GM19193 (cell line): Measurements from ENCODE around the gene ITPR1.

Experiments used
- POLR2A ChIP-seq: IDR thresholded peaks from 4 replicates; pipeline ENCODE4 v1.6.1; 2011; ENCODE audit not compliant: insufficient read depth, insufficient read length; ENCODE audit errors: extremely low read depth

ITPR1 gene

DNA sequence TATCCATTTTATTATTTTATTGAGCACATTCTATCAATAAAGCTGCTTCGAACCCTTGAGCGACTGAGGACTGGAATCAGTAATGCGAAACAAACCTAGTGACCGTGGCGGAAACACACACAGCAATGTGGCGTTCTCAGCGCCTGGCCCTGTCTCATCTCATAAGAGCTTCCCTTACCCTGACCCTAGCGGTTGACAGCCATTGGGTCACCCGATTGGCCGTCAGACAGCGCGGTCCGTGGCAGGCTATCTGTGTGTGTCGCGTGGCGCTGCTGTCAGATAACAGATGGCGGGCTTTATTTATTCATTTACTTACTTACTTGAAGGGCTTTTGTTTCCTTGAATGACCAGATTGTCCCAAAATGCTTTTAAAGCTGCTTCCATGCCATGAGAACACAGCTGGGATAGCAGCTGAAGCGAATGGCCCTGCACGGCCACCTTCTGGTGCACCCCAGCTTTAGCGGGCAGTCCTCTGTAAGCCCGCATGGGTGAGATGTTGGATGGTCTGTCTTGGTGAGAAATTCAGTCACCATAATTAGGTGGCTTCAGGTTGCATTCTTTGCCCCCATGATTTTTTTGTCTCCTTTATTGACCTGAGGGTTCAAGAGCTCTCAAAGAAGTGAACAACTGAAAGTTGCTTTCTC is 270.6 kb downstream of the ITPR1 start:
- TF ChIP-seq POLR2A = no peak

DNA sequence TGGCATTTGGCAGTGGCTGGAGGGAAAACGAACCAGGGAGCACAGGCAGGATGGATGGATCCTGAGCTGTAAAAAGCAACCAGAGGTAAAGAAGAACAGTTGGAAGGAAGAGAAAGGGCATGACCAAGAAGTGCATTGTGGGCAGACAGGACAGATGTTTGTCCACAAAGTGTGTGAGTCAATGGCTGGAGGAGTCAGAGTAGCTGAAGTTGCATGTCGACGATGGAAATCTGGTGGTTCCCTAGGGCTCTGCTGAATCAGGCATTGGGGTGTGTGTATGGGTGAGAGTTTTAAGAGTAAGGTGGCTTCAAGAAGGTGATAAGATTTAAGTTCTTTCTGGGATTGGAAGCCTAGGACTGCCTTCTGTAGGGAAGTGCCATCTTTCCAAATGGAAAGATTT is 272.1 kb downstream of the ITPR1 start:
- TF ChIP-seq POLR2A = no peak

DNA sequence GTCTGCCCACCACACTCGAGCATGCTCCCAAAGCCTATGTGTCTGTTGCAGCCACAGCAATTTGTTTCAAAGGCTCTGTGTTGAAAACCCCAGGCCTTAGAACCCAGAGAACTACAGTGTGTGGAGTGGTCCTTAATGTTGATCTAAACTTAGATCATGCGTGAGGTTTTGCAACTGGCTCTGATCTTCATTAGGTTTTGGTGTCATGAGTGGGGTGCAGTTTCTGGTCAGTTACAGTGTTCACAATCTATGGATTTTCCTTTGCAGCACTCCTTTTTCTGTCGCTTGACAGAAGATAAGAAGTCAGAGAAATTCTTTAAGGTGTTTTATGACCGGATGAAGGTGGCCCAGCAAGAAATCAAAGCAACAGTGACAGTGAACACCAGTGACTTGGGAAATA is 273.1 kb downstream of the ITPR1 start:
- no peak for TF ChIP-seq POLR2A

DNA sequence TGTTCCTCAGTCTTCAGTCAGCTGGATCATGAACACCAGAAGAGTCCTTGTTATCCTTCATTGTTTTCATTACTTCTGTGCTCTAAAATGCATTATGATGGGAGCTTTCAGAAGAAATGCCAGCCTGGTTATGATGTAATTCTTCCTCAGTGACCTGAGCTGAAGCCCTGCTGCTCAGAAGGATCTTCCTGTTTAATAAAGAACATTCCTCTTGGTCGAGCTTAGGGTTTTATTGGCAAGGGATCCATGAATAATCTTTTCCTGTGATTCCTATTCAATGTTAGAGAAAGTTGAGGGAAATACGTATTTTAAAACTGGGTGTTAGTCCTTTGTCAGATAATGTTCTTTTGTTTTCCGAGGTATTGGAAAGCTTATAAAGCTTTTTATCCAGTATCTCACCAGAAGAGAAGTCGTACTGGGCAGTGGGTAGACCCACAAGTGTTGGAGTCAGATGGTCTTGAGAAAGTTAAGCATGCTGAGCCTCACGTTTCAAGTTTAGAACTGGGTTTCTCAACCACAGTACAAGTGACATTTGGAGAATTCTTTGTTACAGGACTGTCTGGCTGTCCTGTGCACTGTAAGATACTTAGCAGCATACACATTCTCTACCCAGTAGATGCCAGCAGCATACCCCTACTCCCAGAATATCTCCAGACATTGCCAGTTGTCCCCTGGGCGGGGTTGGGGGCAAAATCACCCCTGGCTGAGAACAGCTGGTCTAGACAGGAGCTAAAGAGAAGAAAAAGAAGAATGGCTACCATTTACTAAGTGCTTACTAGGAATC is 273.8 kb downstream of the ITPR1 start:
- TF ChIP-seq POLR2A = no peak

DNA sequence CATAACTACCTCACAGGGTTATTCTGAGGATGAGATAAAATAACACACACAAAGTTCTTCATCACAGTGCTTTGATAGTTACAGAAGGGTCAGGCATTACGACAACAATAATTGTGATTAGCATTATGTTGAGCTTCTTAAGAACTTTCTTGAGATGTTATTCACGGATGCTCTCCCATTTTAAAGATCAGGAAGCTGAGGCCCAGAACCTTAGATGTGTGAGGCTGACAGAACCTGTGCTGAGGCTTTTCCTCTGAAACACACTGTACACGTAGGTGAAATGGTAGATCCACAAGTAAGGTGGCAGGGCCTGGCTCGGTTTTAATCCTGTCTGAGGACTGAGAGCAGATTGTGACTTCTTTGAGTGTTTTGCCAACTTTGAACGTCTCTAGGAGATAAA is 274.9 kb downstream of the ITPR1 start:
- no peak for TF ChIP-seq POLR2A

DNA sequence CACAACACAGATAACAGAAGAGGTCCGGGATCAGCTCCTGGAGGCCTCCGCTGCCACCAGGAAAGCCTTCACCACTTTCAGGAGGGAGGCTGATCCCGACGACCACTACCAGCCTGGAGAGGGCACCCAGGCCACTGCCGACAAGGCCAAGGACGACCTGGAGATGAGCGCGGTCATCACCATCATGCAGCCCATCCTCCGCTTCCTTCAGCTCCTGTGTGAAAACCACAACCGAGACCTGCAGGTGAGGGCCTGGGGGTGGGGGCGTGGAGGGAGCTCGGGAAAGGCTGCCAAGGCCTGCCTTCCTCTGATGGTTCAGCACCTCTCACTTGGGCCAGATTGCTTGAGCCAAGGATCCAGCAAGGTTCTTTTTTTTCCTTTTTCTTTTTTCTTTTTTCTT is 275.4 kb downstream of the ITPR1 start:
- TF ChIP-seq POLR2A = no peak

DNA sequence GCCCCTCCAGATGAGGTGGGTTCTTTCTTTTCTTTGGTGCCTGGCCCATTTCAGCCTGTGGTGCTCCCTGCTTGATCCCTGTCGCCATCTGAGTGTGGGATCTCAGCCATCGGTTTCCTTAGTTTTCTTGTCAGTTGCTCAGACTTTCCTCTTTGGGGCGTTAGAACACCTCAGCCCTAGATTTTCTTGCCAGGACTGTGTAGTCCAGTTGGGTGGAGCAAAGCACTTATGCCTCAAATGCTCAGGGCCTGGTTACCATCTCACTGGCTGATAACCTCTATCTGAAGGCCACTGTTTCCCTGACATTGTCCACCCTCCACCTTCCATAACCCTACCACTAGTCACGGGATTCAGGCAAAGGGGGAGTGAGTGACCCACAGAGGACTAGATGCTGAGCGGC is 277.4 kb downstream of the ITPR1 start:
- no peak for TF ChIP-seq POLR2A

DNA sequence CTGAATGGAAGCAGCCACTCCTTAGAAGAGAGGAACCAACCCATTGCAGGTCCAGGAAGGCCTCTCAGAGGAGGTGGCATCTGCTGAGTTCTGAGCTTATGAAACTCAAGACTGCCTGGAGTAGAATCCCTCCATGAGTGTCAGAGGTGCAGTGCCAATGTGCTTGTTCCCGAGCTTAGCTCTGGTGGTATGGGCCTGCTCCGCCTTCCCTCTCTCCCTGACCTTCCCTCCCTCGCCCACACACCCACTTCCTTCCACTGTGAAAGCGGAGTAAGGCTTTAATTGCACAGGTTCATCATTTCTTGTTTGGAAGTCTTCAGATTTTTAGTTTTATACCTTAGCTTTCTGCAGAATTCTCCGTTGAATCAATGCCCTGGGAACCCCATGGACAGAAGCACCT is 278.1 kb downstream of the ITPR1 start:
- TF ChIP-seq POLR2A = no peak

DNA sequence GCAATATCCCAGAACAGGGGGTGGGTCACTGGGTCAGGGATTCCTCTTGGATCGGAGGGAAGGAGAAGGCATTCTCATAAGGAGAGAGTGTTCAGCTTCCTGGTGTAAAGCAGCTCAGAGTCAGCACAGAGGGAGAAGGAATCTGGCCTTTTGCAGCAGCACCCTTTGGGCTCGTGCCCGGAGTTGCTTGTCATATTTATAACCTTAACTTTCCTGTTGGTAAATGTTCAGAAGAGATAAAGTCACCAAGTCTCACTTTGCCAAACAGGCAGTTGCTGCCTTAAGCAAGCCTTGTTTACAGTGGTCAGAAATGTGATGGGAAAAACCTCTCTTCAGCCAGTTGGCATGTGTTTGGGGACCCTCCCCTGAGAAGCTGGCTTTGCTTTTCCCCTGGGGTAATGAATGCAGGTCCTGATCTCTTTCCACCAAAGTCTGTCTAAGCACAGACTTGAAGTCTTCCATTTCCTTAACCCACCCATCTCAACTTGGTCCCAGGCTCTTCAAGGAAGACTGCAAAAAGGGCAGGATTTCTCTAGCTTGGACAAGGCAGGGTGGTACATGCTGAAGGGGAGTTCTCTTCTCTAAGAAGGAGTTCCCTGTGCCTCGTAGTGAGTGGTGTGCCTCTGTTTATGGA is 279.1 kb downstream of the ITPR1 start:
- no peak for TF ChIP-seq POLR2A

DNA sequence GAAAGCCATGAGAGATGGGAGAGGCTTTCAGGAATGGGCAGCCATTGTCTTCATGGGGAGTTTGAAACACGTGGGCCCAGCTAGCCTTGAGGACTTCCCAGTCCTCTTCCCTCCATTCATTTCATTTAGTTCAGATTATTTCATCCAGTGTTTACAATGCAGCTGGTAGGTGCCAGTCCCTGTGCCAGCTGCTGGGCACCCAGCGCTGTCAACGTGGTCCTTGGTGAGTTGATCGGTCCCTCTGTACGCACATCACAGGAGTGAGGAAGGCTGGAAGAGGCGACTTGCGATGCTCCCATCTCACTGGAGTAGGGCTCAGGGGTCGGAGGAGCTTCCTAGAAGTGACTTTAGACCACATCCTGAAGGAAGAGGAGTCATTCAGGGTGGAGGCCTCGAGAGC is 279.7 kb downstream of the ITPR1 start:
- no peak for TF ChIP-seq POLR2A

DNA sequence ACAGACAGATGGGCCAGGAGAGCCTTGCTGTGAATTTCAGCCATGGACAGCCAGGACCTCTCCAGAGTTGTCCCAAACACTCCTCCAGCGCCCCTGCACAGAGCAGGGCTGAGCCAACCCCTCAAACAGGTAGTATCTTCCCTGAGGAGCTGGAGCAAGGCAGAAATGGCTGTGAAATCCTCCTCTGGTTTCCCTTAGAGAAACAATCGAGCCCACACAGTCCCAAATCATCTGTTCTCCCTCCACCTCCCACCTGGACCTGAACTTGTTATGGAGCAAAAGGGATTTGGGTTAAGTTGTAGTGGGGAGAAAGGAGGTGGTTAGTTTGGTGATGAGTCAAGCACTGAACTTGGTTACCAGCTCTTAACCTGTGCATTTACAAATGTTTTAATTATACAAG is 280.4 kb downstream of the ITPR1 start:
- no peak for TF ChIP-seq POLR2A

DNA sequence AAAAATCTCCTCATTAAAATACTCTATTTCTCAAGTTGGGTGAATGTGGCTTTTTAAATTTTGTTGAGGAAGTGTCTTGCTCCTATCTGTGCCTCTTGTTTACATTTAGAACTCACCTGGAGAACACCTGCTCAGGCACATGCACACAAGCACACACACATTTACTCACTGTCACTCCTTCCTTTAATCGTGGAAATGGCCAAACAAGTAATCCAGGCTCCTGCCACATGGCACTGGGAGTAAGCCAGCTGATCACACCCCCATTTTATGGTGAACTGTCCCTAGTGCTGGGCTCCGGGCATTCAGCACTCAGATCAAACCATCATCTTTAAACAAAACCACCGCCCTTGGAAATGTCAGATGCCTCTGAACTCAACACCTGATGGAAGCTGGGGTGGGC is 281.4 kb downstream of the ITPR1 start:
- no peak for TF ChIP-seq POLR2A

DNA sequence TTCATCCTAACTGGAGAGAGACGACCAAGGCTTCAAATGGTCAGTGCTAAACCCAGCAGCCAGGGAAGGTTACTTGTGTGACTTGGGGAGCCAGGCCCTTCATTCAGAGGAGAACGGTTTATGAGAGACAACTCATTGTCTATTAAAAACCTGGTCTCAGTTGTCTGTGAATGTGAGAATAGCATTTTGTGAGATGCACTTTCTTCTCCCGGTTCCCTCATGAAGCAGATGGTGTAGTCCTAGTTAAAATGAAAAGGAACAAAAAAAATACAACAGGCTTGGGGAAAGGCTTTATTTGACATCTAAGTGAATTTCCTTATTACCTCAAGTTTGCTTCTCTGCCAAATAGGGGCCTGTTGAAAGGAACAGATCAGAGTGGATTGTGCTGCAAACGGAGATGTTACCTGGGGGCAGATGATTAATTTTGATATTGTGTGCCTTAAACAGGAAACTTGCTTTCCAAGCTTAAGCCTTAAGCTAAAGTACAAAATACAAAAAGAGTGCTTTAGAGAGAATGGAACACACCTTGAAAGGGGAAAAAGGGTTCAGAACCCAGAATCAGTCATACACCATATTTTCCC is 283.3 kb downstream of the ITPR1 start:
- TF ChIP-seq POLR2A = no peak

DNA sequence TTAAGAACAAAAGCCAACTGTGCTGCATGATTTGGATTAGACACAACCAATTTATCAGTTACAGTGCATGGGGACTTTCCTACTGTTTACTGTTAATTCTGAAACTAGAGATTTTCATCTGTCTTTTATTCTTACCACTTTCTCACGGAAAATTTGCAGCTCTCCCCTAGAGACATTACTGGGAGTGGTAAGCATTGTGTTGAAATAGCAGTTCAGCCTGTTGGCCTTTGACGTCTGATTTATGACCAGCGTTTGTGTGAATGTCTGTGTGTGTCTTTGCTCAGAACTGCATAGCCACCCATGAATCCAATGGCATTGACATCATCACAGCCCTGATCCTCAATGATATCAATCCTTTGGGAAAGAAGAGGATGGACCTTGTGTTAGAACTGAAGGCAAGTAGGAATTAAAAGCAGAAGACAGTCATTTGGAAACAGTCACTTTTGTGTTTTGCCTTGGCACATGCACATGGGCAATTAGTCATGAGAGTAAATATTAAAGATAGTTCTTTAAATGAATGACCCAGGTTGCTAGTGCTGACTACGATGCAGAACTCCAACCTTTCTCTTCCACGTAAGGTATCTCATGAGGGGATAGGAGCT is 283.9 kb downstream of the ITPR1 start:
- no peak for TF ChIP-seq POLR2A

DNA sequence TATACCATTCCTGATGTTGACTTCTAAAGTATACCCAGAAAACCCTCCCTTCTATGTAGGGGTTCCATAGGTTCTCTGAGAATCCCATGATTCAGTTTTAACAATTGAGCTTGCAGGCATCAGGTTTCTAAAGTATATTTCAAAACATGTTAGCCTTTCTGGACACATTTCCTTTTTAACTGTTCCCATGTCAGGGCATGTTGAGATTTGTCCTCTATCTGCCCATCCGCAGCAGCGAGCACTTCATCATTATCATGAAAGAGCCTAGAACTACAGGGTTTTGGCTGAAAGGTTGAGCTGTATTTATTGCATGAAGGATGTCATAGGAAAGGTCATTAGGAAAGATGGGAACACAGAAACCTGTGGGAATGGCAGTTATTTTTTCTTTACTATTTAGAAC is 285.0 kb downstream of the ITPR1 start:
- no peak for TF ChIP-seq POLR2A
